ENCODE results near the gene PPP1R37. TPM values are rescaled to one million over a fixed set of nuclear protein-coding genes. Genes with fewer than 3 reads are reported as not detected.
A peak's percentile ranks its signal among the peaks of the same experiment; 100 is the strongest.
"Not testable (repeated sequence)": the region's sequence is repeated elsewhere in the genome, so short reads cannot be mapped to it uniquely, and the experiment has no call there.

Gene PPP1R37
- total RNA-seq, 1 donor from 2014 or later: 16.2 TPM

- Histone ChIP-seq H3K9ac (ENCODE audit: low read depth in 1 of 3, low read length in 3 of 3) (peak overlapping the region in 1 of 3 donors; percentile 83), H3K27me3 (ENCODE audit: control insufficient read depth in 3 of 3, insufficient read depth in 3 of 3, low read length in 3 of 3) (no peaks in the 10 kb centered on the region), H3K4me1 (ENCODE audit: control insufficient read depth in 3 of 3, insufficient read depth in 3 of 3, low read length in 3 of 3) (peaks cover 65 to 91% (median 70%) of the 10 kb centered on the region in 3 donors), H3K27ac (ENCODE audit: low read depth, low read length) (no peak overlapping the region), H3K36me3 (ENCODE audit: control insufficient read depth in 3 of 3, insufficient read depth in 3 of 3, low read length in 3 of 3) (no peaks in the 10 kb centered on the region), H3K9me3 (ENCODE audit: control insufficient read depth in 3 of 3, low read length in 3 of 3) (no peaks in the 10 kb centered on the region), H3K4me3 (ENCODE audit: low read length in 3 of 3) (no peak overlapping the region)
Measured at GRCh38 chr19:45101806-45102205, 8.8 kb downstream of the PPP1R37 start.

GRCh38 chr19:45102481-45102880, 9.5 kb downstream of the PPP1R37 start:
- no peak overlapping the region for H3K27ac ChIP-seq (ENCODE audit: low read depth, low read length)
- no peaks in the 10 kb centered on the region for H3K36me3 ChIP-seq (ENCODE audit: control insufficient read depth in 3 of 3, insufficient read depth in 3 of 3, low read length in 3 of 3)
- H3K4me1 ChIP-seq (ENCODE audit: control insufficient read depth in 3 of 3, insufficient read depth in 3 of 3, low read length in 3 of 3): peaks cover 58 to 84% (median 64%) of the 10 kb centered on the region in 3 donors
- peak overlapping the region in 1 of 3 donors; percentile 33 for H3K9ac ChIP-seq (ENCODE audit: low read depth in 1 of 3, low read length in 3 of 3)
- no peaks in the 10 kb centered on the region for H3K27me3 ChIP-seq (ENCODE audit: control insufficient read depth in 3 of 3, insufficient read depth in 3 of 3, low read length in 3 of 3)
- no peak overlapping the region for H3K4me3 ChIP-seq (ENCODE audit: low read length in 3 of 3)
- no peaks in the 10 kb centered on the region for H3K9me3 ChIP-seq (ENCODE audit: control insufficient read depth in 3 of 3, low read length in 3 of 3)

- Histone ChIP-seq H3K27me3 (ENCODE audit: control insufficient read depth in 3 of 3, insufficient read depth in 3 of 3, low read length in 3 of 3) (no peaks in the 10 kb centered on the region), H3K4me3 (ENCODE audit: low read length in 3 of 3) (peak overlapping the region in 1 of 3 donors; percentile 22), H3K9me3 (ENCODE audit: control insufficient read depth in 3 of 3, low read length in 3 of 3) (no peaks in the 10 kb centered on the region), H3K9ac (ENCODE audit: low read depth in 1 of 3, low read length in 3 of 3) (no peak overlapping the region), H3K36me3 (ENCODE audit: control insufficient read depth in 3 of 3, insufficient read depth in 3 of 3, low read length in 3 of 3) (no peaks in the 10 kb centered on the region), H3K4me1 (ENCODE audit: control insufficient read depth in 3 of 3, insufficient read depth in 3 of 3, low read length in 3 of 3) (peaks cover 52 to 78% (median 57%) of the 10 kb centered on the region in 3 donors), H3K27ac (ENCODE audit: low read depth, low read length) (no peak overlapping the region)
Measured at GRCh38 chr19:45103156-45103507, 10.2 kb downstream of the PPP1R37 start.

- Histone ChIP-seq H3K9me3 (ENCODE audit: control insufficient read depth in 3 of 3, low read length in 3 of 3) (no peaks in the 10 kb centered on the region), H3K4me1 (ENCODE audit: control insufficient read depth in 3 of 3, insufficient read depth in 3 of 3, low read length in 3 of 3) (peaks cover 46 to 72% (median 51%) of the 10 kb centered on the region in 3 donors), H3K9ac (ENCODE audit: low read depth in 1 of 3, low read length in 3 of 3) (peak overlapping the region in 1 of 3 donors; percentile 25), H3K27me3 (ENCODE audit: control insufficient read depth in 3 of 3, insufficient read depth in 3 of 3, low read length in 3 of 3) (no peaks in the 10 kb centered on the region), H3K27ac (ENCODE audit: low read depth, low read length) (no peak overlapping the region), H3K4me3 (ENCODE audit: low read length in 3 of 3) (peak overlapping the region in 1 of 3 donors; percentile 22), H3K36me3 (ENCODE audit: control insufficient read depth in 3 of 3, insufficient read depth in 3 of 3, low read length in 3 of 3) (peaks cover 0 to 1% (median 0%) of the 10 kb centered on the region in 3 donors)
Measured at GRCh38 chr19:45103508-45104319, 10.7 kb downstream of the PPP1R37 start.

GRCh38 chr19:45104658-45105349, 11.8 kb downstream of the PPP1R37 start:
- no peaks in the 10 kb centered on the region for H3K9me3 ChIP-seq (ENCODE audit: control insufficient read depth in 3 of 3, low read length in 3 of 3)
- H3K4me1 ChIP-seq (ENCODE audit: control insufficient read depth in 3 of 3, insufficient read depth in 3 of 3, low read length in 3 of 3): peaks cover 35 to 61% (median 40%) of the 10 kb centered on the region in 3 donors
- no peak overlapping the region for H3K4me3 ChIP-seq (ENCODE audit: low read length in 3 of 3)
- H3K27ac ChIP-seq (ENCODE audit: low read depth, low read length): no peak overlapping the region
- peak overlapping the region in 2 of 3 donors; percentile 12 to 40 for H3K9ac ChIP-seq (ENCODE audit: low read depth in 1 of 3, low read length in 3 of 3)
- no peaks in the 10 kb centered on the region for H3K27me3 ChIP-seq (ENCODE audit: control insufficient read depth in 3 of 3, insufficient read depth in 3 of 3, low read length in 3 of 3)
- peaks cover 0 to 2% (median 0%) of the 10 kb centered on the region in 3 donors for H3K36me3 ChIP-seq (ENCODE audit: control insufficient read depth in 3 of 3, insufficient read depth in 3 of 3, low read length in 3 of 3)

GRCh38 chr19:45106363-45106762, 13.4 kb downstream of the PPP1R37 start:
- H3K36me3 ChIP-seq (ENCODE audit: control insufficient read depth in 3 of 3, insufficient read depth in 3 of 3, low read length in 3 of 3); H3K9ac ChIP-seq (ENCODE audit: low read depth in 1 of 3, low read length in 3 of 3); H3K27ac ChIP-seq (ENCODE audit: low read depth, low read length); H3K9me3 ChIP-seq (ENCODE audit: control insufficient read depth in 3 of 3, low read length in 3 of 3); H3K27me3 ChIP-seq (ENCODE audit: control insufficient read depth in 3 of 3, insufficient read depth in 3 of 3, low read length in 3 of 3); H3K4me3 ChIP-seq (ENCODE audit: low read length in 3 of 3): not testable (repeated sequence)
- peaks cover 25 to 52% (median 32%) of the 10 kb centered on the region in 3 donors for H3K4me1 ChIP-seq (ENCODE audit: control insufficient read depth in 3 of 3, insufficient read depth in 3 of 3, low read length in 3 of 3)

GRCh38 chr19:45107621-45108150, 14.7 kb downstream of the PPP1R37 start:
- H3K27ac ChIP-seq (ENCODE audit: low read depth, low read length): no peak overlapping the region
- H3K4me3 ChIP-seq (ENCODE audit: low read length in 3 of 3): no peak overlapping the region
- H3K9me3 ChIP-seq (ENCODE audit: control insufficient read depth in 3 of 3, low read length in 3 of 3): no peaks in the 10 kb centered on the region
- H3K27me3 ChIP-seq (ENCODE audit: control insufficient read depth in 3 of 3, insufficient read depth in 3 of 3, low read length in 3 of 3): no peaks in the 10 kb centered on the region
- H3K4me1 ChIP-seq (ENCODE audit: control insufficient read depth in 3 of 3, insufficient read depth in 3 of 3, low read length in 3 of 3): peaks cover 18 to 38% (median 23%) of the 10 kb centered on the region in 3 donors
- H3K36me3 ChIP-seq (ENCODE audit: control insufficient read depth in 3 of 3, insufficient read depth in 3 of 3, low read length in 3 of 3): peaks cover 0 to 2% (median 0%) of the 10 kb centered on the region in 3 donors
- H3K9ac ChIP-seq (ENCODE audit: low read depth in 1 of 3, low read length in 3 of 3): no peak overlapping the region

- H3K4me1 ChIP-seq (ENCODE audit: control insufficient read depth in 3 of 3, insufficient read depth in 3 of 3, low read length in 3 of 3): peaks cover 16 to 26% (median 18%) of the 10 kb centered on the region in 3 donors
- no peak overlapping the region for H3K9ac ChIP-seq (ENCODE audit: low read depth in 1 of 3, low read length in 3 of 3)
- peaks cover 0 to 2% (median 0%) of the 10 kb centered on the region in 3 donors for H3K36me3 ChIP-seq (ENCODE audit: control insufficient read depth in 3 of 3, insufficient read depth in 3 of 3, low read length in 3 of 3)
- H3K9me3 ChIP-seq (ENCODE audit: control insufficient read depth in 3 of 3, low read length in 3 of 3): no peaks in the 10 kb centered on the region
- H3K27me3 ChIP-seq (ENCODE audit: control insufficient read depth in 3 of 3, insufficient read depth in 3 of 3, low read length in 3 of 3): no peaks in the 10 kb centered on the region
- no peak overlapping the region for H3K27ac ChIP-seq (ENCODE audit: low read depth, low read length)
- no peak overlapping the region for H3K4me3 ChIP-seq (ENCODE audit: low read length in 3 of 3)
Measured at GRCh38 chr19:45110851-45111266, 17.9 kb downstream of the PPP1R37 start.

GRCh38 chr19:45112111-45112827, 19.3 kb downstream of the PPP1R37 start:
- H3K4me1 ChIP-seq (ENCODE audit: control insufficient read depth in 3 of 3, insufficient read depth in 3 of 3, low read length in 3 of 3): peaks cover 24 to 38% (median 28%) of the 10 kb centered on the region in 3 donors
- H3K4me3 ChIP-seq (ENCODE audit: low read length in 3 of 3): no peak overlapping the region
- no peak overlapping the region for H3K9ac ChIP-seq (ENCODE audit: low read depth in 1 of 3, low read length in 3 of 3)
- H3K36me3 ChIP-seq (ENCODE audit: control insufficient read depth in 3 of 3, insufficient read depth in 3 of 3, low read length in 3 of 3): peaks cover 0 to 2% (median 0%) of the 10 kb centered on the region in 3 donors
- no peak overlapping the region for H3K27ac ChIP-seq (ENCODE audit: low read depth, low read length)
- H3K27me3 ChIP-seq (ENCODE audit: control insufficient read depth in 3 of 3, insufficient read depth in 3 of 3, low read length in 3 of 3): no peaks in the 10 kb centered on the region
- no peaks in the 10 kb centered on the region for H3K9me3 ChIP-seq (ENCODE audit: control insufficient read depth in 3 of 3, low read length in 3 of 3)

All from skeletal muscle tissue (tissue), 4 donors.